GM12878 (cell line): ENCODE data around the gene ANKRD24. TPM values are rescaled to one million over a fixed set of nuclear protein-coding genes. Genes with fewer than 3 reads are reported as not detected.
A peak's percentile ranks its signal among the peaks of the same experiment; 100 is the strongest.

ENCODE experiments used
- ATAC-seq: fragments of 200-7000 bp; cut with Tn5 transposase; 3 replicates; pipeline ENCODE4 v1.9.1; 2020; ENCODE audit warnings: mild to moderate bottlenecking, moderate library complexity
- Bru-seq: library from RNA; stranded (reverse); fragments of 400-500 nt; gene quantifications from one replicate; lab custom pipeline; 2021; lab: Mats Ljungman, UMichigan
- BruChase-seq, 2 experiments: library from RNA; stranded (reverse); fragments of 400-500 nt; gene quantifications; one replicate each; lab custom pipeline; 2021; lab: Mats Ljungman, UMichigan
- BruUV-seq: library from RNA; stranded (reverse); fragments of 400-500 nt; replicated peaks from 2 replicates; lab custom pipeline; 2021; lab: Mats Ljungman, UMichigan
- CTCF ChIA-PET: fragments of 300-600 bp; sonication (Branson Sonifier 250); formaldehyde crosslinking; extraction: SDS; loops from one replicate; lab custom pipeline; 2021; ENCODE audit warnings: inconsistent platforms; lab: Yijun Ruan, JAX
- POLR2A ChIA-PET: fragments of 350-600 bp; formaldehyde crosslinking; extraction: SDS; loops from one replicate; lab custom pipeline; 2021; ENCODE audit warnings: inconsistent platforms; lab: Charles Lee
- RAD21 ChIA-PET: fragments of 300-600 bp; sonication (Branson Sonifier 250); formaldehyde crosslinking; loops from one replicate; lab custom pipeline; 2023; ENCODE audit warnings: antibody characterized with exemption; ENCODE audit not compliant: unreplicated experiment; lab: Charles Lee
- SMC1A ChIA-PET: fragments of 300-600 bp; sonication (Branson Sonifier 250); formaldehyde crosslinking; loops from one replicate; lab custom pipeline; 2023; ENCODE audit not compliant: unreplicated experiment, uncharacterized antibody; lab: Charles Lee
- DNase-seq: peaks from one replicate; pipeline ENCODE4 v3.0.0-alpha.2; 2011; ENCODE audit warnings: low read depth, low spot score
- FAIRE-seq: peaks from 3 replicates; lab custom pipeline; 2011; peaks lifted over from hg19 to GRCh38; lab: Jason Lieb, UNC
- H2AFZ ChIP-seq: 2 replicates; pipeline ENCODE4 v1.6.0; 2011; ENCODE audit warnings: low read depth, low read length, control low read depth; ENCODE audit not compliant: control insufficient read depth
- H3K27ac ChIP-seq: 2 replicates; pipeline ENCODE4 v1.5.1; 2011; ENCODE audit warnings: control low read depth; ENCODE audit not compliant: control insufficient read depth, insufficient read depth
- H3K27me3 ChIP-seq, 2 experiments: replicated peaks in 1 of 2; 2 replicates each; pipeline versions ENCODE4 v1.6.0 to v1.6.1; 2011; ENCODE audit warnings: low read length in 1 of 2; ENCODE audit not compliant: control insufficient read depth in 2 of 2, insufficient read depth in 2 of 2
- H3K36me3 ChIP-seq, 2 experiments: 2 replicates each; pipeline ENCODE4 v1.5.1; 2011; ENCODE audit warnings: low read length in 1 of 2; ENCODE audit not compliant: control insufficient read depth in 2 of 2, insufficient read depth in 2 of 2
- H3K4me1 ChIP-seq: 2 replicates; pipeline ENCODE4 v1.6.1; 2011; ENCODE audit warnings: mild to moderate bottlenecking, low read length, moderate library complexity, mixed read lengths; ENCODE audit not compliant: control insufficient read depth, insufficient read depth
- H3K4me2 ChIP-seq: 2 replicates; pipeline ENCODE4 v1.6.0; 2011; ENCODE audit warnings: control low read depth; ENCODE audit not compliant: control insufficient read depth, insufficient read depth
- H3K4me3 ChIP-seq: fragments of 200-600 bp; sonication (generic); 2 replicates; pipeline ENCODE4 v1.5.1; 2016
- H3K79me2 ChIP-seq: 2 replicates; pipeline ENCODE4 v1.6.0; 2011; ENCODE audit warnings: low read length; ENCODE audit not compliant: control insufficient read depth, insufficient read depth
- H3K9ac ChIP-seq: 2 replicates; pipeline ENCODE4 v1.8.0; 2011; ENCODE audit warnings: low read length, control low read depth, mixed read lengths; ENCODE audit not compliant: control insufficient read depth, insufficient read depth
- H3K9me3 ChIP-seq: replicated peaks from 3 replicates; pipeline ENCODE4 v1.5.1; 2011; ENCODE audit warnings: mild to moderate bottlenecking, low read length; ENCODE audit not compliant: control insufficient read depth, insufficient read depth
- H4K20me1 ChIP-seq: 2 replicates; pipeline ENCODE4 v1.6.0; 2011; ENCODE audit not compliant: control insufficient read depth, insufficient read depth
- ASH2L ChIP-seq: fragments of 300-600, 200-600 bp; sonication (generic); IDR thresholded peaks from 2 replicates; pipeline ENCODE4 v1.6.1; 2017; ENCODE audit warnings: low read depth, mild to moderate bottlenecking, borderline replicate concordance
- CEBPB ChIP-seq, 2 experiments: fragments of 150-350 bp in 1 of 2; IDR thresholded peaks; 2 replicates each; pipeline ENCODE4 v1.6.1; 2012 to 2014; ENCODE audit warnings: low read depth in 2 of 2, low read length in 2 of 2, borderline replicate concordance in 1 of 2, inconsistent platforms in 1 of 2
- EED ChIP-seq: sonication (generic); IDR thresholded peaks from 2 replicates; pipeline ENCODE4 v1.6.1; 2016; ENCODE audit warnings: antibody characterized with exemption, low read depth
- FOS ChIP-seq: IDR thresholded peaks from 3 replicates; pipeline ENCODE4 v1.6.1; 2011; ENCODE audit warnings: borderline replicate concordance; ENCODE audit not compliant: insufficient read length; ENCODE audit errors: extremely low read depth
- JUND ChIP-seq: IDR thresholded peaks from 2 replicates; pipeline ENCODE4 v1.6.1; 2012; ENCODE audit warnings: low read depth, mild to moderate bottlenecking, low read length, improper control_type of control experiment, moderate library complexity
- NFYA ChIP-seq: IDR thresholded peaks from 2 replicates; pipeline ENCODE4 v1.6.1; 2011; ENCODE audit warnings: low read depth, mild to moderate bottlenecking, low read length, improper control_type of control experiment, borderline replicate concordance
- NFYB ChIP-seq: IDR thresholded peaks from 2 replicates; pipeline ENCODE4 v1.6.1; 2011; ENCODE audit warnings: low read depth, mild to moderate bottlenecking, low read length, improper control_type of control experiment, moderate library complexity; ENCODE audit not compliant: insufficient read depth
- PML ChIP-seq: IDR thresholded peaks from 2 replicates; pipeline ENCODE4 v1.6.1; 2012; ENCODE audit warnings: low read length, inconsistent platforms
- SPI1 ChIP-seq: IDR thresholded peaks from 2 replicates; pipeline ENCODE4 v1.6.1; 2011; ENCODE audit warnings: low read depth, mild to moderate bottlenecking, low read length, moderate library complexity, borderline replicate concordance; ENCODE audit not compliant: insufficient read depth
- SUPT20H ChIP-seq: IDR thresholded peaks from 2 replicates; pipeline ENCODE4 v1.6.1; 2011; ENCODE audit warnings: low read depth, mild to moderate bottlenecking, low read length, moderate library complexity, borderline replicate concordance; ENCODE audit not compliant: control insufficient read depth
- TAF1 ChIP-seq: IDR thresholded peaks from 2 replicates; pipeline ENCODE4 v1.6.1; 2011; ENCODE audit warnings: mild to moderate bottlenecking, low read depth, low read length, borderline replicate concordance
- ZBED1 ChIP-seq: IDR thresholded peaks from 2 replicates; pipeline ENCODE4 v1.6.1; 2016; ENCODE audit warnings: borderline replicate concordance
- ZNF217 ChIP-seq: fragments of 450-650 bp; IDR thresholded peaks from 2 replicates; pipeline ENCODE4 v1.6.1; 2017; ENCODE audit warnings: antibody characterized with exemption, mild to moderate bottlenecking
- WGBS: methylation state at CpG from one replicate; pipeline ENCODE4 v1.1.6; 2016; ENCODE audit warnings: low lambda C conversion rate; ENCODE audit not compliant: insufficient replicate concordance, insufficient coverage; ENCODE audit errors: missing lambda C conversion rate; 5-methylcytosine and 5-hydroxymethylcytosine counted together
- in situ Hi-C: fragments of 300-500 bp; cut with MboI; formaldehyde crosslinking; loops from 9 replicates; pipeline ENCODE4 v1.14.3; 2018; ENCODE audit warnings: mixed read lengths
- intact Hi-C: fragments of 100-400 bp; cut with micrococcal nuclease; formaldehyde crosslinking; loops from one replicate; pipeline ENCODE4 v1.14.2; 2022; ENCODE audit not compliant: unreplicated experiment
- long read RNA-seq, 2 experiments: library from polyadenylated mRNA; unstranded; transcript quantifications; one replicate each; pipeline ENCODE4 v2.0.0, GENCODE V29; 2019 to 2020
- polyA minus RNA-seq, 3 experiments: library from RNA; depleted of rRNA, polyadenylated mRNA; stranded (reverse); fragments of >200 nt; gene quantifications; 2 replicates each; pipeline ENCODE4 v1.2.3, GENCODE V29; 2011
- polyA plus RNA-seq, 11 experiments: library from polyadenylated mRNA; depleted of rRNA in 4 of 11; unstranded in 6 of 11; stranded (reverse) in 5 of 11; fragments of >200 nt; fragmentation: Nextera tagmentation in 4 of 11; fragmentation: Illumina TruSeq in 1 of 11; extraction: Ambion mirVana in 4 of 11; extraction: Trizol in 1 of 11; gene quantifications; 1 replicate in 1 of 11; 2 replicates in 10 of 11; pipeline versions ENCODE4 v1.2.1 to v1.2.3, GENCODE V29; 2011 to 2016; ENCODE audit warnings: inconsistent platforms in 2 of 11, missing spikeins in 2 of 11, low read depth in 1 of 11
- total RNA-seq, 4 experiments: library from RNA; depleted of rRNA in 3 of 4; stranded (reverse); fragments of >200 nt in 3 of 4; fragmentation: Illumina TruSeq in 1 of 4; extraction: Trizol in 1 of 4; gene quantifications; 2 replicates each; pipeline versions ENCODE4 v1.2.1 to v1.2.3, GENCODE V29; 2013 to 2021
- TF ChIP-seq, protein P1 (sequence below): IDR thresholded peaks from 2 replicates; pipeline ENCODE4 v1.6.1; 2012; ENCODE audit warnings: low read depth, low read length, improper control_type of control experiment
- TF ChIP-seq, protein P2 (sequence below): IDR thresholded peaks from 2 replicates; pipeline ENCODE4 v1.6.1; 2012; ENCODE audit warnings: low read length, inconsistent platforms

Gene ANKRD24
- 1.5 and 2.2 TPM in 2 replicates for total RNA-seq (2013; cell fraction: nucleolus; rRNA removed)
- total RNA-seq (2014; rRNA removed) (0.49 and 0.51 TPM in 2 replicates), total RNA-seq (2014; rRNA removed; fragmentation: Illumina TruSeq; extraction: Trizol) (0.23 and 0.27 TPM in 2 replicates), total RNA-seq (2021) (0.51 and 0.59 TPM in 2 replicates), polyA plus RNA-seq (2011; rRNA removed) (0.43 TPM in 2 replicates), polyA plus RNA-seq (2014; fragmentation: Illumina TruSeq; extraction: Trizol) (0.12 and 0.14 TPM in 2 replicates), polyA plus RNA-seq (2014; fragmentation: Nextera tagmentation; extraction: Ambion mirVana) (under 1 TPM in 1 of 2 experiments, not detected in 1; 0.02 TPM), polyA plus RNA-seq (2014; rRNA removed) (0.42 and 0.47 TPM in 2 replicates), polyA plus RNA-seq (2016; fragmentation: Nextera tagmentation; extraction: Ambion mirVana) (under 1 TPM; 0.31 to 0.35 TPM), polyA minus RNA-seq (2011; rRNA and poly(A)+ RNA removed) (0.51 and 0.57 TPM in 2 replicates), Bru-seq, nascent RNA (percentile 43 among the genes with signal in this experiment), BruChase-seq, experiment 1, labeled RNA remaining after a 6-hour chase (percentile 45 among the genes with signal in this experiment), BruChase-seq, experiment 2, labeled RNA remaining after a 2-hour chase (percentile 41 among the genes with signal in this experiment)
- polyA plus RNA-seq (2011; ENCODE audit: low read depth): 0.49 TPM
- 0.84 and 0.90 TPM in 2 replicates for polyA plus RNA-seq (2011; cell fraction: cytosol; rRNA removed)
- 2.7 and 2.8 TPM in 2 replicates for polyA plus RNA-seq (2011; cell fraction: nucleus; rRNA removed)
- 1.5 TPM in 2 replicates for polyA plus RNA-seq (2012)
- polyA minus RNA-seq (2011; cell fraction: cytosol; rRNA and poly(A)+ RNA removed): 0.21 TPM in 1 of 2 replicates, not detected in the other
- polyA minus RNA-seq (2011; cell fraction: nucleus; rRNA and poly(A)+ RNA removed): 0.12 and 0.38 TPM in 2 replicates
- long read RNA-seq, experiment 1: 0 reads
- long read RNA-seq, experiment 2: 0 reads

DNA sequence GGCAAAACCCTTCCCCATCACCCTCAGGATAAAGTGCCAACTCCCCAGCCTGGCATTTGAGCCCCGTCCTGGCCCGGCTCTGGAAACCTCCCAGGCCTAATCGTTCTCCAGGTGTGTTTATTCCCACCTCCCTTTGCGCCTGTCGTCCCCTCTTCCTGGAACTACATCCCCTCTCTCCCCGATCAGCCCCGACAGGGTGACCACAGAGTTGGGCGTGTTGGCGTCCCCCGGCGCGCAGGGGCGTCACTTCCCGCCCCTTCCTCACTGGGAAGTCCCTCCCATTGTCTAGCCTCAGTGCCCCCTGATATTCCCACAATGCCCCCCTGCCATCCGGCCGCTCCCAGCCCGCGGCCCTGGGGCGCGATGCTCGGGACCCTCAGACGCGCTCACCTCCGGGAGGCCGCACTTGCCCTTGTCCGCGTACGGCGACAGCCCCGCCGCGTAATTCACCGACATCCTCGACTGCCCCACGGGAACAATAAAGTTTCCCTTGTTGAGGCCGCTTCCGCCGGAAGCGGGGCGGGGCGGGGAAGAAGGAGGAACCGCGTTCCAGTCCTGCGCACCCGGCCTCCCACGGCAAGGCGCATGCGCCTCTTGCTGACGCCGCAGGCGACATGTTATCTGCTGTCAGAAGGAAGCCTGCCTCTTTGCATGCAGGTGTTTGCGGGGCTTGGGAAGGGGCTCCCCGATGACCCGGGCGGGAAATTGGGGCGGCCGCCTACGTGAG lies at the start of gene ANKRD24, which contains the start of gene SIRT6:
TSS of gene ANKRD24 (plus strand) at position 606 of the 727 bp plus-strand sequence. CDS start 3,737 bp downstream, outside the sequence.
TSS of gene SIRT6 (minus strand) at position 480 of the 727 bp plus-strand sequence. CDS start at position 456, 24 bp downstream.
- intact Hi-C loops: loop anchor here (10.0 kb wide), 1 partner anchor 117 kb away; the partner anchor contains the start of gene ZBTB7A
- SMC1A ChIA-PET: no interaction called here
- BruUV-seq: no TSS peak
- no peak for TF ChIP-seq ZBED1
- TF ChIP-seq EED: peak; percentile 45; the same call in 1 of the 2 replicates
- TF ChIP-seq NFYA: no peak
- TF ChIP-seq JUND: no peak
- TF ChIP-seq FOS: no peak
- no peak for TF ChIP-seq SUPT20H
- TF ChIP-seq ZNF217: peak; percentile 59; the same call in 1 of the 2 replicates
- peak; percentile 9; the same call in 1 of the 2 replicates for TF ChIP-seq TAF1
- TF ChIP-seq, protein P1, sequence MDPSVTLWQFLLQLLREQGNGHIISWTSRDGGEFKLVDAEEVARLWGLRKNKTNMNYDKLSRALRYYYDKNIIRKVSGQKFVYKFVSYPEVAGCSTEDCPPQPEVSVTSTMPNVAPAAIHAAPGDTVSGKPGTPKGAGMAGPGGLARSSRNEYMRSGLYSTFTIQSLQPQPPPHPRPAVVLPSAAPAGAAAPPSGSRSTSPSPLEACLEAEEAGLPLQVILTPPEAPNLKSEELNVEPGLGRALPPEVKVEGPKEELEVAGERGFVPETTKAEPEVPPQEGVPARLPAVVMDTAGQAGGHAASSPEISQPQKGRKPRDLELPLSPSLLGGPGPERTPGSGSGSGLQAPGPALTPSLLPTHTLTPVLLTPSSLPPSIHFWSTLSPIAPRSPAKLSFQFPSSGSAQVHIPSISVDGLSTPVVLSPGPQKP: peak; percentile 100
- no peak for TF ChIP-seq CEBPB (IDR thresholded peaks at IDR 0.05; ENCODE audit: borderline replicate concordance in 1 of 2, low read depth in 2 of 2, low read length in 2 of 2)
- TF ChIP-seq SPI1: peak; percentile 36; the same call in 1 of the 2 replicates
- no peak for TF ChIP-seq PML
- no peak for TF ChIP-seq NFYB
- TF ChIP-seq, protein P2, sequence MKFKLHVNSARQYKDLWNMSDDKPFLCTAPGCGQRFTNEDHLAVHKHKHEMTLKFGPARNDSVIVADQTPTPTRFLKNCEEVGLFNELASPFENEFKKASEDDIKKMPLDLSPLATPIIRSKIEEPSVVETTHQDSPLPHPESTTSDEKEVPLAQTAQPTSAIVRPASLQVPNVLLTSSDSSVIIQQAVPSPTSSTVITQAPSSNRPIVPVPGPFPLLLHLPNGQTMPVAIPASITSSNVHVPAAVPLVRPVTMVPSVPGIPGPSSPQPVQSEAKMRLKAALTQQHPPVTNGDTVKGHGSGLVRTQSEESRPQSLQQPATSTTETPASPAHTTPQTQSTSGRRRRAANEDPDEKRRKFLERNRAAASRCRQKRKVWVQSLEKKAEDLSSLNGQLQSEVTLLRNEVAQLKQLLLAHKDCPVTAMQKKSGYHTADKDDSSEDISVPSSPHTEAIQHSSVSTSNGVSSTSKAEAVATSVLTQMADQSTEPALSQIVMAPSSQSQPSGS: no peak
- no peak for TF ChIP-seq ASH2L

More for the DNA sequence above, at the start of gene ANKRD24, which contains the start of gene SIRT6:
- peak within 1 kb of the TSS; percentile 94 for H3K27ac ChIP-seq
- ChIA-PET POLR2A (interaction anchor here (0.6 kb wide), 1 partner anchor 179 kb away, joined by 3 read pairs; no protein-coding TSS in a partner anchor), RAD21 (no interaction called here), CTCF (interaction anchor here (2.2 kb wide), 1 partner anchor 42 kb away, joined by 9 read pairs; no protein-coding TSS in a partner anchor)
- H3K9ac ChIP-seq: peak within 1 kb of the TSS; percentile 93
- 0 out of 2 replicates have a peak, but pooled peaks cover 2% of the 10 kb centered on the region for H4K20me1 ChIP-seq
- FAIRE-seq (peak; percentile 91), ATAC-seq (peak; percentile 87), DNase-seq (peak; percentile 81)
- peak within 1 kb of the TSS; percentile 83 for H3K4me3 ChIP-seq
- in situ Hi-C loops: loop anchor here (5.0 kb wide), 1 partner anchor 195 kb away; the partner anchor contains the start of gene EEF2
- H3K36me3 ChIP-seq: no peaks in the 10 kb centered on the region
- no peaks in the 10 kb centered on the region for H3K9me3 ChIP-seq
- H2AFZ ChIP-seq: peak within 1 kb of the TSS; percentile 93
- H3K4me1 ChIP-seq: peaks cover 15% of the 10 kb centered on the region
- H3K79me2 ChIP-seq: peaks cover 14% of the 10 kb centered on the region
- under 1% methylated on average over 58 of the region's 58 CpGs for WGBS
- no peaks in the 10 kb centered on the region for H3K27me3 ChIP-seq
- H3K4me2 ChIP-seq: peak within 1 kb of the TSS; percentile 98
